ENCODE data around the gene WDR86. TPM values are rescaled to one million over a fixed set of nuclear protein-coding genes. Genes with fewer than 3 reads are reported as not detected.

WDR86 gene
- total RNA-seq, 1 donor from 2014 or later = 19.4 TPM

GRCh38 chr7:151447312-151447711 is 37.5 kb upstream of the WDR86 start:
- Histone ChIP-seq H3K4me3 (no peak overlapping the region), H3K27me3 (no peaks in the 10 kb centered on the region), H3K4me1 (peaks cover 12% of the 10 kb centered on the region), H3K27ac (no peak overlapping the region), H3K36me3 (no peaks in the 10 kb centered on the region), H3K9me3 (no peaks in the 10 kb centered on the region)
- intact Hi-C loops (cut with DNase I) = no loop called here
- DNase-seq (ENCODE audit: extremely low spot score in 2 of 2) = no peak
- TF ChIP-seq POLR2AphosphoS5 (IDR thresholded peaks at IDR 0.05; ENCODE audit: insufficient read depth in 1 of 2, low read depth in 1 of 2) = no peak
- no peak for TF ChIP-seq POLR2A (IDR thresholded peaks at IDR 0.05)
- no peak for TF ChIP-seq CTCF (IDR thresholded peaks at IDR 0.05)

GRCh38 chr7:151446412-151446811 is 36.6 kb upstream of the WDR86 start:
- TF ChIP-seq CTCF (IDR thresholded peaks at IDR 0.05) = no peak
- TF ChIP-seq POLR2A (IDR thresholded peaks at IDR 0.05) = no peak
- no peak for TF ChIP-seq POLR2AphosphoS5 (IDR thresholded peaks at IDR 0.05; ENCODE audit: insufficient read depth in 1 of 2, low read depth in 1 of 2)
- no peaks in the 10 kb centered on the region for H3K9me3 ChIP-seq
- H3K4me1 ChIP-seq = peaks cover 12% of the 10 kb centered on the region
- no peak for DNase-seq (ENCODE audit: extremely low spot score in 2 of 2)
- H3K27ac ChIP-seq = no peak overlapping the region
- H3K36me3 ChIP-seq = no peaks in the 10 kb centered on the region
- intact Hi-C loops (cut with DNase I) = no loop called here
- H3K27me3 ChIP-seq = no peaks in the 10 kb centered on the region
- no peak overlapping the region for H3K4me3 ChIP-seq

GRCh38 chr7:151444632-151445031 is 34.8 kb upstream of the WDR86 start:
- DNase-seq (ENCODE audit: extremely low spot score in 2 of 2) = no peak
- H3K9me3 ChIP-seq = no peaks in the 10 kb centered on the region
- no peak overlapping the region for H3K27ac ChIP-seq
- intact Hi-C loops (cut with DNase I) = no loop called here
- no peak overlapping the region for H3K4me3 ChIP-seq
- H3K4me1 ChIP-seq = peaks cover 28% of the 10 kb centered on the region
- no peaks in the 10 kb centered on the region for H3K36me3 ChIP-seq
- TF ChIP-seq POLR2A (IDR thresholded peaks at IDR 0.05) = no peak
- TF ChIP-seq CTCF (IDR thresholded peaks at IDR 0.05) = no peak
- TF ChIP-seq POLR2AphosphoS5 (IDR thresholded peaks at IDR 0.05; ENCODE audit: insufficient read depth in 1 of 2, low read depth in 1 of 2) = no peak
- no peaks in the 10 kb centered on the region for H3K27me3 ChIP-seq

GRCh38 chr7:151442776-151443496 is 33.1 kb upstream of the WDR86 start:
- no peaks in the 10 kb centered on the region for H3K9me3 ChIP-seq
- no peaks in the 10 kb centered on the region for H3K27me3 ChIP-seq
- H3K4me3 ChIP-seq = no peak overlapping the region
- intact Hi-C loops (cut with DNase I) = no loop called here
- TF ChIP-seq CTCF (IDR thresholded peaks at IDR 0.05) (no peak), POLR2A (IDR thresholded peaks at IDR 0.05) (no peak), POLR2AphosphoS5 (IDR thresholded peaks at IDR 0.05; ENCODE audit: insufficient read depth in 1 of 2, low read depth in 1 of 2) (no peak)
- peaks cover 24% of the 10 kb centered on the region for H3K4me1 ChIP-seq
- no peak for DNase-seq (ENCODE audit: extremely low spot score in 2 of 2)
- H3K36me3 ChIP-seq = no peaks in the 10 kb centered on the region
- H3K27ac ChIP-seq = no peak overlapping the region

GRCh38 chr7:151440799-151441445 is 31.1 kb upstream of the WDR86 start:
- peaks cover 43% of the 10 kb centered on the region for H3K4me1 ChIP-seq
- H3K4me3 ChIP-seq = peak overlapping the region in 1 of 2 donors; percentile 45
- no peaks in the 10 kb centered on the region for H3K36me3 ChIP-seq
- no peaks in the 10 kb centered on the region for H3K9me3 ChIP-seq
- no peak for DNase-seq (ENCODE audit: extremely low spot score in 2 of 2)
- no peaks in the 10 kb centered on the region for H3K27me3 ChIP-seq
- H3K27ac ChIP-seq = peak overlapping the region; percentile 88
- intact Hi-C loops (cut with DNase I) = no loop called here
- TF ChIP-seq POLR2AphosphoS5 (IDR thresholded peaks at IDR 0.05; ENCODE audit: insufficient read depth in 1 of 2, low read depth in 1 of 2) (peak in 1 of 2 donors; percentile 48), CTCF (IDR thresholded peaks at IDR 0.05) (no peak), POLR2A (IDR thresholded peaks at IDR 0.05) (no peak)

Data from vagina (tissue), 2 donors.